GM12878 (cell line): ENCODE measurements around the gene GPRC5B. TPM values are rescaled to one million over a fixed set of nuclear protein-coding genes. Genes with fewer than 3 reads are reported as not detected.

Source experiments
- ATAC-seq: fragments of 200-7000 bp; cut with Tn5 transposase; 3 replicates; pipeline ENCODE4 v1.9.1; 2020; ENCODE audit warnings: mild to moderate bottlenecking, moderate library complexity
- BruUV-seq: library from RNA; stranded (reverse); fragments of 400-500 nt; replicated peaks from 2 replicates; lab custom pipeline; 2021; lab: Mats Ljungman, UMichigan
- CTCF ChIA-PET: fragments of 300-600 bp; sonication (Branson Sonifier 250); formaldehyde crosslinking; extraction: SDS; loops from one replicate; lab custom pipeline; 2021; ENCODE audit warnings: inconsistent platforms; lab: Yijun Ruan, JAX
- POLR2A ChIA-PET: fragments of 350-600 bp; formaldehyde crosslinking; extraction: SDS; loops from one replicate; lab custom pipeline; 2021; ENCODE audit warnings: inconsistent platforms; lab: Charles Lee
- RAD21 ChIA-PET: fragments of 300-600 bp; sonication (Branson Sonifier 250); formaldehyde crosslinking; loops from one replicate; lab custom pipeline; 2023; ENCODE audit warnings: antibody characterized with exemption; ENCODE audit not compliant: unreplicated experiment; lab: Charles Lee
- SMC1A ChIA-PET: fragments of 300-600 bp; sonication (Branson Sonifier 250); formaldehyde crosslinking; loops from one replicate; lab custom pipeline; 2023; ENCODE audit not compliant: unreplicated experiment, uncharacterized antibody; lab: Charles Lee
- DNase-seq: peaks from one replicate; pipeline ENCODE4 v3.0.0-alpha.2; 2011; ENCODE audit warnings: low read depth, low spot score
- FAIRE-seq: peaks from 3 replicates; lab custom pipeline; 2011; peaks lifted over from hg19 to GRCh38; lab: Jason Lieb, UNC
- H2AFZ ChIP-seq: 2 replicates; pipeline ENCODE4 v1.6.0; 2011; ENCODE audit warnings: low read depth, low read length, control low read depth; ENCODE audit not compliant: control insufficient read depth
- H3K27ac ChIP-seq: 2 replicates; pipeline ENCODE4 v1.5.1; 2011; ENCODE audit warnings: control low read depth; ENCODE audit not compliant: control insufficient read depth, insufficient read depth
- H3K27me3 ChIP-seq, 2 experiments: replicated peaks in 1 of 2; 2 replicates each; pipeline versions ENCODE4 v1.6.0 to v1.6.1; 2011; ENCODE audit warnings: low read length in 1 of 2; ENCODE audit not compliant: control insufficient read depth in 2 of 2, insufficient read depth in 2 of 2
- H3K36me3 ChIP-seq, 2 experiments: 2 replicates each; pipeline ENCODE4 v1.5.1; 2011; ENCODE audit warnings: low read length in 1 of 2; ENCODE audit not compliant: control insufficient read depth in 2 of 2, insufficient read depth in 2 of 2
- H3K4me1 ChIP-seq: 2 replicates; pipeline ENCODE4 v1.6.1; 2011; ENCODE audit warnings: mild to moderate bottlenecking, low read length, moderate library complexity, mixed read lengths; ENCODE audit not compliant: control insufficient read depth, insufficient read depth
- H3K4me2 ChIP-seq: 2 replicates; pipeline ENCODE4 v1.6.0; 2011; ENCODE audit warnings: control low read depth; ENCODE audit not compliant: control insufficient read depth, insufficient read depth
- H3K4me3 ChIP-seq: fragments of 200-600 bp; sonication (generic); 2 replicates; pipeline ENCODE4 v1.5.1; 2016
- H3K79me2 ChIP-seq: 2 replicates; pipeline ENCODE4 v1.6.0; 2011; ENCODE audit warnings: low read length; ENCODE audit not compliant: control insufficient read depth, insufficient read depth
- H3K9ac ChIP-seq: 2 replicates; pipeline ENCODE4 v1.8.0; 2011; ENCODE audit warnings: low read length, control low read depth, mixed read lengths; ENCODE audit not compliant: control insufficient read depth, insufficient read depth
- H3K9me3 ChIP-seq: replicated peaks from 3 replicates; pipeline ENCODE4 v1.5.1; 2011; ENCODE audit warnings: mild to moderate bottlenecking, low read length; ENCODE audit not compliant: control insufficient read depth, insufficient read depth
- H4K20me1 ChIP-seq: 2 replicates; pipeline ENCODE4 v1.6.0; 2011; ENCODE audit not compliant: control insufficient read depth, insufficient read depth
- BCL3 ChIP-seq: IDR thresholded peaks from 2 replicates; pipeline ENCODE4 v1.6.1; 2011; ENCODE audit warnings: borderline replicate concordance, low read depth, mild to moderate bottlenecking, moderate library complexity, low read length; ENCODE audit not compliant: insufficient read depth, poor library complexity, severe bottlenecking
- CBX5 ChIP-seq: sonication (generic); IDR thresholded peaks from 2 replicates; pipeline ENCODE4 v1.6.1; 2016; ENCODE audit warnings: low read depth, moderate library complexity, mild to moderate bottlenecking, inconsistent platforms
- E2F4 ChIP-seq: IDR thresholded peaks from 2 replicates; pipeline ENCODE4 v1.6.1; 2012; ENCODE audit warnings: low read depth, low read length, improper control_type of control experiment
- EGR1 ChIP-seq, 2 experiments: IDR thresholded peaks; 1 replicate in 1 of 2; 2 replicates in 1 of 2; pipeline ENCODE4 v1.6.1; 2011 to 2012; ENCODE audit warnings: low read depth in 2 of 2, low read length in 2 of 2, borderline replicate concordance in 1 of 2, mild to moderate bottlenecking in 1 of 2, moderate library complexity in 1 of 2
- GABPA ChIP-seq: IDR thresholded peaks from 2 replicates; pipeline ENCODE4 v1.6.1; 2014; ENCODE audit warnings: antibody characterized with exemption, low read depth, mild to moderate bottlenecking, inconsistent platforms
- HDGF ChIP-seq: fragments of 450-650 bp; IDR thresholded peaks from 2 replicates; pipeline ENCODE4 v1.6.1; 2016; ENCODE audit warnings: antibody characterized with exemption
- IKZF1 ChIP-seq: fragments of 450-650 bp; conservative IDR thresholded peaks from 2 replicates; pipeline ENCODE4 v1.6.1; 2017; ENCODE audit warnings: antibody characterized with exemption, mild to moderate bottlenecking
- IRF3 ChIP-seq: fragments of 450-650 bp; IDR thresholded peaks from 2 replicates; pipeline ENCODE4 v1.6.1; 2014; ENCODE audit warnings: mild to moderate bottlenecking
- JUND ChIP-seq: IDR thresholded peaks from 2 replicates; pipeline ENCODE4 v1.6.1; 2012; ENCODE audit warnings: low read depth, mild to moderate bottlenecking, low read length, improper control_type of control experiment, moderate library complexity
- MTA2 ChIP-seq: fragments of 450-650 bp; IDR thresholded peaks from 2 replicates; pipeline ENCODE4 v1.6.1; 2016; ENCODE audit warnings: low read depth, mild to moderate bottlenecking, moderate library complexity
- MTA3 ChIP-seq: IDR thresholded peaks from 2 replicates; pipeline ENCODE4 v1.6.1; 2012; ENCODE audit warnings: low read length, inconsistent platforms, borderline replicate concordance
- NFXL1 ChIP-seq: fragments of 450-650 bp; IDR thresholded peaks from 2 replicates; pipeline ENCODE4 v1.6.1; 2017; ENCODE audit warnings: antibody characterized with exemption, mild to moderate bottlenecking, borderline replicate concordance
- NR2F1 ChIP-seq: fragments of 450-650 bp; conservative IDR thresholded peaks from 2 replicates; pipeline ENCODE4 v1.6.1; 2017; ENCODE audit warnings: mild to moderate bottlenecking
- RBBP5 ChIP-seq: fragments of 200-600 bp; sonication (generic); conservative IDR thresholded peaks from 2 replicates; pipeline ENCODE4 v1.6.1; 2016
- SIN3A ChIP-seq: IDR thresholded peaks from 2 replicates; pipeline ENCODE4 v1.6.1; 2012; ENCODE audit warnings: low read depth, low read length, improper control_type of control experiment
- ZBED1 ChIP-seq: IDR thresholded peaks from 2 replicates; pipeline ENCODE4 v1.6.1; 2016; ENCODE audit warnings: borderline replicate concordance
- WGBS: methylation state at CpG from one replicate; pipeline ENCODE4 v1.1.6; 2016; ENCODE audit warnings: low lambda C conversion rate; ENCODE audit not compliant: insufficient replicate concordance, insufficient coverage; ENCODE audit errors: missing lambda C conversion rate; 5-methylcytosine and 5-hydroxymethylcytosine counted together
- in situ Hi-C: fragments of 300-500 bp; cut with MboI; formaldehyde crosslinking; loops from 9 replicates; pipeline ENCODE4 v1.14.3; 2018; ENCODE audit warnings: mixed read lengths
- intact Hi-C: fragments of 100-400 bp; cut with micrococcal nuclease; formaldehyde crosslinking; loops from one replicate; pipeline ENCODE4 v1.14.2; 2022; ENCODE audit not compliant: unreplicated experiment
- polyA plus RNA-seq, 11 experiments: library from polyadenylated mRNA; depleted of rRNA in 4 of 11; unstranded in 6 of 11; stranded (reverse) in 5 of 11; fragments of >200 nt; fragmentation: Nextera tagmentation in 4 of 11; fragmentation: Illumina TruSeq in 1 of 11; extraction: Ambion mirVana in 4 of 11; extraction: Trizol in 1 of 11; gene quantifications; 1 replicate in 1 of 11; 2 replicates in 10 of 11; pipeline versions ENCODE4 v1.2.1 to v1.2.3, GENCODE V29; 2011 to 2016; ENCODE audit warnings: inconsistent platforms in 2 of 11, missing spikeins in 2 of 11, low read depth in 1 of 11
- total RNA-seq, 4 experiments: library from RNA; depleted of rRNA in 3 of 4; stranded (reverse); fragments of >200 nt in 3 of 4; fragmentation: Illumina TruSeq in 1 of 4; extraction: Trizol in 1 of 4; gene quantifications; 2 replicates each; pipeline versions ENCODE4 v1.2.1 to v1.2.3, GENCODE V29; 2013 to 2021
- TF ChIP-seq, protein P1 (sequence below): fragments of 450-650 bp; IDR thresholded peaks from 2 replicates; pipeline ENCODE4 v1.6.1; 2016; ENCODE audit warnings: mild to moderate bottlenecking
- TF ChIP-seq, protein P2 (sequence below): IDR thresholded peaks from 2 replicates; pipeline ENCODE4 v1.6.1; 2011; ENCODE audit warnings: low read depth, mild to moderate bottlenecking, low read length, moderate library complexity, borderline replicate concordance; ENCODE audit errors: extremely low read depth
- TF ChIP-seq, protein P3 (sequence below): IDR thresholded peaks from 2 replicates; pipeline ENCODE4 v1.6.1; 2012; ENCODE audit warnings: low read length, inconsistent platforms

GPRC5B gene
- total and polyA plus RNA-seq, 10 of the 15 experiments (the other 5 are each of a cell fraction or from before 2014, with no cell fraction given) = 0.01 to 0.42 (median 0.15) TPM; not detected in 2

GRCh38 chr16:19881783-19882182 lies 2.9 kb downstream of the GPRC5B start:
- FAIRE-seq (no peak), DNase-seq (no peak), ATAC-seq (no peak)
- H3K4me3 ChIP-seq = no peak overlapping the region
- in situ Hi-C loops (no loop called here), intact Hi-C loops (no loop called here)
- H3K27ac ChIP-seq = no peak overlapping the region
- H3K4me1 ChIP-seq = no peaks in the 10 kb centered on the region
- ChIA-PET SMC1A (interaction anchor here (0.8 to 1.2 kb wide), 2 partner anchors 182 to 278 kb away, joined by 3 read pairs; no protein-coding TSS in a partner anchor), POLR2A (no interaction called here), RAD21 (no interaction called here), CTCF (no interaction called here)
- 63% methylated on average over 5 of the region's 6 CpGs for WGBS
- no peaks in the 10 kb centered on the region for H3K36me3 ChIP-seq
- H4K20me1 ChIP-seq = no peaks in the 10 kb centered on the region
- H3K79me2 ChIP-seq = no peaks in the 10 kb centered on the region
- no TSS peak for BruUV-seq
- H3K4me2 ChIP-seq = no peak overlapping the region
- H2AFZ ChIP-seq = no peak overlapping the region
- no peaks in the 10 kb centered on the region for H3K9me3 ChIP-seq
- peaks cover 6 to 15% of the 10 kb centered on the region in 2 experiments for H3K27me3 ChIP-seq
- no peak overlapping the region for H3K9ac ChIP-seq
- TF ChIP-seq MTA3 (no peak), IKZF1 (no peak), HDGF (no peak), CBX5 (no peak), RBBP5 (no peak), ZBED1 (no peak), EGR1 (IDR thresholded peaks at IDR 0.05; ENCODE audit: borderline replicate concordance in 1 of 2, low read depth in 2 of 2, low read length in 2 of 2) (no peak), IRF3 (no peak), E2F4 (no peak), BCL3 (no peak), JUND (no peak), GABPA (no peak), MTA2 (no peak), NFXL1 (no peak), SIN3A (no peak), NR2F1 (no peak)
- TF ChIP-seq, protein P1, sequence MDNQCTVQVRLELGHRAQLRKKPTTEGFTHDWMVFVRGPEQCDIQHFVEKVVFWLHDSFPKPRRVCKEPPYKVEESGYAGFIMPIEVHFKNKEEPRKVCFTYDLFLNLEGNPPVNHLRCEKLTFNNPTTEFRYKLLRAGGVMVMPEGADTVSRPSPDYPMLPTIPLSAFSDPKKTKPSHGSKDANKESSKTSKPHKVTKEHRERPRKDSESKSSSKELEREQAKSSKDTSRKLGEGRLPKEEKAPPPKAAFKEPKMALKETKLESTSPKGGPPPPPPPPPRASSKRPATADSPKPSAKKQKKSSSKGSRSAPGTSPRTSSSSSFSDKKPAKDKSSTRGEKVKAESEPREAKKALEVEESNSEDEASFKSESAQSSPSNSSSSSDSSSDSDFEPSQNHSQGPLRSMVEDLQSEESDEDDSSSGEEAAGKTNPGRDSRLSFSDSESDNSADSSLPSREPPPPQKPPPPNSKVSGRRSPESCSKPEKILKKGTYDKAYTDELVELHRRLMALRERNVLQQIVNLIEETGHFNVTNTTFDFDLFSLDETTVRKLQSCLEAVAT = no peak
- TF ChIP-seq, protein P2, sequence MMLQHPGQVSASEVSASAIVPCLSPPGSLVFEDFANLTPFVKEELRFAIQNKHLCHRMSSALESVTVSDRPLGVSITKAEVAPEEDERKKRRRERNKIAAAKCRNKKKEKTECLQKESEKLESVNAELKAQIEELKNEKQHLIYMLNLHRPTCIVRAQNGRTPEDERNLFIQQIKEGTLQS = no peak
- TF ChIP-seq, protein P3, sequence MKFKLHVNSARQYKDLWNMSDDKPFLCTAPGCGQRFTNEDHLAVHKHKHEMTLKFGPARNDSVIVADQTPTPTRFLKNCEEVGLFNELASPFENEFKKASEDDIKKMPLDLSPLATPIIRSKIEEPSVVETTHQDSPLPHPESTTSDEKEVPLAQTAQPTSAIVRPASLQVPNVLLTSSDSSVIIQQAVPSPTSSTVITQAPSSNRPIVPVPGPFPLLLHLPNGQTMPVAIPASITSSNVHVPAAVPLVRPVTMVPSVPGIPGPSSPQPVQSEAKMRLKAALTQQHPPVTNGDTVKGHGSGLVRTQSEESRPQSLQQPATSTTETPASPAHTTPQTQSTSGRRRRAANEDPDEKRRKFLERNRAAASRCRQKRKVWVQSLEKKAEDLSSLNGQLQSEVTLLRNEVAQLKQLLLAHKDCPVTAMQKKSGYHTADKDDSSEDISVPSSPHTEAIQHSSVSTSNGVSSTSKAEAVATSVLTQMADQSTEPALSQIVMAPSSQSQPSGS = no peak
